GM18502 (cell line): ENCODE results near the gene KCNA5.

ENCODE experiments used
- ATAC-seq: cut with Tn5 transposase; IDR thresholded peaks from one replicate; pipeline ENCODE4 v1.9.1; 2021; ENCODE audit warnings: mild to moderate bottlenecking; ENCODE audit not compliant: unreplicated experiment, poor library complexity

KCNA5 gene

DNA sequence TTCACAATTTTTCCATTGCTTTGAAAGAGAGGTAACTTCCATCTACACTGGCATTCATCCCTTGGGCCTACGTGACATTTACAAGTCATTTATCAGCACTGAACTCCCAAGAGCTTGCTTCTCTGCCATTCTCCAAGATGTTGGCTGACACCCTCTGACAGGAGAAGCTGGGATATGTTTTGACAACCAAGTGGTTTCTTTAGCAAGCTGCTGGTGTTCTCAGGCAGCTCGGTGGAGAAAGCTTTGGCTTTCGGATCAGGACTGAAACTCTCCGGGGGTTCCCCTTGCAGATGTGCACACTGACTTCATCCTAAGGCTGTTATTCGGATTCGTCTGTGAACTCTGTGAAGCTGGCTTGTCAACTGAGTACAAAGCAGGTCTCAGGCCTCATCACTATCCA, 15.7 kb downstream of the KCNA5 start:
- peak; percentile 45 for ATAC-seq

DNA sequence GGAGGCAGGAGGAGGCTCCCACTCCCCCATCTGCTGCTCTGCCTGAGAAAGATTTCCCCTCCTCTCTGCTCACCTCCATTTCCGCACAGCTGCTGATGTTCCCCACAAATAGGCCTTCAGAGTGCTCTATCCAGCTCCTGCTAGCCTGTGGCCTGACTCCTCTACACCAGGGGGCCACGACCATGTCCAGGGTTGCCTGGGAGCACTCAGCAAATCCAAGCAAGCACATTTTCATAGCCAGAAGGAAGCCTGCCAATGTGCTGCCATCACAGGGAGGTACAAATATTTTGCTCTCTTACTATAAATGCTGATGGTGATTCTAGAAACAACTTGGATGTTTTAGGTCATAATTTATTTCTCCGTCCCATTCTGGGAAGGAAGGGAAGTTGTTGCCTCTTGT, 17.3 kb downstream of the KCNA5 start:
- no peak for ATAC-seq

DNA sequence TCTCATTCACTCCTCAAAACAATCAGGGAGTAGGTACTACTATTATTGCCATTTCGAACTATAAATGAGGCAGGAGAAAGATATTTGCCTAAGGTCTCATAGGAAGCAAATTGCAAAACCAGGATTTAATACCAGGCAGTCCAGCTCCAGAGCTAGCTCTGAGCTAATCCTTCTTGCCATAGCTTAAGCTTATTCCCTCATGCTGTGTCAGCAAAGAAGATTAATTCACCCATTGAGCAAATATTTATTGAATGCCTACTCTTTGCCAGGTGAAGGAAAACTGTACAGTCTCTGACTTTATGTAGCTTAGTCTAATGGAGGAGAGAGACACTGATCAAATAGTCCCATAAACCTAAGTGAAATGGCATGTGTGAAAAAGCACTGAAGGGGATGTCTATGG, 19.5 kb downstream of the KCNA5 start:
- no peak for ATAC-seq

DNA sequence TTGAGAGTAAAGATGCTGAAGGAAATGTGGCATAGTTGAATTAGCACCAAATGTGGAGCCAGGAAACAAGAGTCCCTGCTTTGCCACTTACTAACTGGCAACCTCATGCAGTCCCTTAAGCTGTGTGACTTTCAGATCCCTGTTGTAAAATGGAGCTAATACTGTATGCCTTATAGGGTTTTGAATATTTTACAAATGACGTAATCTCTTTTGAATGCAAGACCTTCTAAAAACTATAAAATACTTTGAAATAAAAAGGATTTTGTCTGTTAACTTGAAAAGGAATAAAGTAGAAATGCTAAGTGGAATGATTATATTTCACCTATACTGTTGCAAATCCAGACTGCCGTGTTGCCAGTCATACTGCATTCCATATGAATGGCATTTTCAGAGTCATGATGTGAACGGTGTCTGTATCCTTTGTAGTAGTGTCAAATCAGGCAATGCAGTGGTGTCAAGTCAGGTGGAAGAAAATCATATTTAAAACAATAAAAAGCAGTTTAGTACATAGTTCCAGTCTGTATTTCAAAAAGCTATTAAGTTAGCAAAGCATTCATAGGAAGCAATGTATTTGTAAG, 21.3 kb downstream of the KCNA5 start:
- ATAC-seq, result no peak

DNA sequence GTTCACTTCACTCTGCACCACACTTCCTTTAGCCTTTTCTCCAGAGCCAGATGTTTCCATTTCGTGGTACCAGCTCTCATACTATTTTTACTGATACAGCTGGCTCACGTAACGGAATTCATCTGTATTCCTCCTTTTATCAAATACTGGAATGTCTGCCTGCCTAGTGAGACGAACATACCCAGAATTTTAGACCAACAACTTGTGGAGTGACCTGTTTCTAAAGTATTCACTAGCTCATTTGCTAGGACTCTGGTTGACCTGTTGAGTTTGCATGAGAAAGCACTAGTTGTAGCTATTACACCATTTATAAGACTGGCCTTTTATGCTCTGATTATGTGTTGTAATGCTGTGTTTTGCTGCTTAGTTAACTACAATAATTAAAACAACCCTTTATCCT, 22.6 kb downstream of the KCNA5 start:
- no peak for ATAC-seq

DNA sequence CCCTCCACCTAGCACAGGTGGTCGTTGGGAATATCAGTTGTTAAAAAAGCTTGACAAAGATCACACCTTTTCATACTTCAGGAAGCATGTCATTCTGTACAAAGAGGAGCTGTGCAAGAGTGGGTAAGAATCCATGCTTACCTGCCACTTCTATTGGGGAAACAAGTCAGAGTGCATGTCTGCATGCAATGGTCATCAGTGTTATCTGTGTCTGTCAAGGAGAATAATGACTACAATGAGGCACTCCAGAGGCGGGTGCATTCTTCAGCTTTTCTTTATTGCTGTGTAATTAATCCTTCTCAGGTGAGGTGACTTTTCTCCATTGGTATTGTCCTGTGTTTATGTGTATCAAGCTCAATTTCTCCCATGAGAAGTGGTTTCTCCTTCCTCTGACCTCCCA, 24.4 kb downstream of the KCNA5 start:
- no peak for ATAC-seq

DNA sequence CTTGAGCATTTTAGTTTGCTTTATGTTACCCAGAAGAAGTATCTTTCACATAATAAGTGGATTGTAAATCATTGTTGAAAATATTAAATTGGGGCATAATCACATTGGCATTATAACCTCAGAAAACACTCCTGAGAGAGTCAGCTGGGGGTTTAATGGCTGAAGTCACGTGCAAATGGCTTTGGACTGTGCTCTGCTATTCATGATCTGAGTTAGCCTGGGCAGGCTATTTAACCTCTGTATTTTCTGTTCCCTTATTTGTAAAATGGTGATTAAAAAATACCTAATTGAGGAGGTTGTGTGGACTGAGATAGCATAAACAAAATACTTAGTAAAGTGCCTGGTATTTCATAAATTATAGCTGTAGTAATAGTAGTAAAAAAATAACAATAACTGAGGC, 24.9 kb downstream of the KCNA5 start:
- ATAC-seq, result no peak

DNA sequence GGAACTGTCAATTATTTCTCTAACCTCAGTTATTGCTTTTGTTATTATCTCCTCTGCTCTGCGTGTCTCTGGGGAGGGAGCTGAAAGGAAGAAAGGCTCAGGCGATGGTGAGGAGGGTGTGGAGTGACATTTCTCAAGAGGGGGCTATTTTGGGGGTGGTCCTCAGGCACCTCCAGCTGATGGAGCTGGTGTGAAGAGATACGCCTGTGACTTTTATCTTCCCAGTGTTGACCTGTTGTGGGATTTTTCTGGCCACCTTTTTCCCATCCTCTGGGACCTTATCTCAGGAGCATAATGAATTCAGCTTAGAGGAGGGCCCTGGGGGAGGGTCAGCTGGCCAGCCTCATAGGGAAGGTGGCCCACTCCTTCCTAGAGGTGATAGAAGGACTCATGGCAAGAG, 26.4 kb downstream of the KCNA5 start:
- no peak for ATAC-seq

DNA sequence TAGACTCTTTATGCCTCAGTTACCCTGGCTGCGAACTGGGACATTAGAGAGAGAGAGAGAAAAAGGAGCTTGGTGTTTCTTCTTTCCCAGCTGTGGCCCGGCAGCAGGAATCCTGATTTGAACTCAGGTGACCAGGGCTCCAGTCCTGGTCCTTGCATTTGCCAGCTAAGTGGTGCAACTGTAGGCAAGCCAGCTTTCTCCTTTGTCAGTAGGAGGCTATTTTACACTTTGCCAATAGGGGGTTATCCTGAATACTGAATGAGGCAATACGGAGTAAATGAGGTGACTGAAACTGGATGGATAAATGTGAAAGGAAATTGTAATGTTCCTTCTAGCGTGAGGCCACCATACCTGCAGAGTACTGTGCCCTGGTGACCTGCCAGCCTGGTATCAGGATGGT, 27.8 kb downstream of the KCNA5 start:
- no peak for ATAC-seq

DNA sequence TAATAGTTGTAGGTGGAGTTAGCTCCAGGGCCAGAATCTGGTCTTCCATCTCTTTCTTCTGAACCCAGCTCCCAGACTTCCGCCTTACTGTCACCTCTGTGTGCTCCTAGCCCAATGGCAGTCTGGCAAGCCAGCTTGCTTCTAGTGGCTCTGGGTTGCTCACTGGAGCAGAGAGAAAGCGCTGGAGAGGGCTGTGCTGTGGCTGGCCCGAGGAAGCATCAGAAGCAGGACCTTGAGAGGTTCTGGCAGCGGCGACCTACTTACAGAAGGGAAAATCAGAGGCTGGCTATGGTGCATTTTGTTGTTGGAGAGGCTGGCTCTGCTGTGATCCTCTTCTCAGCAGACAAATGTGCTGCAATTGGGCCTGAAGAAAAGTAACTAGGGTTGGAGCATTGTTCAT, 28.6 kb downstream of the KCNA5 start:
- no peak for ATAC-seq

DNA sequence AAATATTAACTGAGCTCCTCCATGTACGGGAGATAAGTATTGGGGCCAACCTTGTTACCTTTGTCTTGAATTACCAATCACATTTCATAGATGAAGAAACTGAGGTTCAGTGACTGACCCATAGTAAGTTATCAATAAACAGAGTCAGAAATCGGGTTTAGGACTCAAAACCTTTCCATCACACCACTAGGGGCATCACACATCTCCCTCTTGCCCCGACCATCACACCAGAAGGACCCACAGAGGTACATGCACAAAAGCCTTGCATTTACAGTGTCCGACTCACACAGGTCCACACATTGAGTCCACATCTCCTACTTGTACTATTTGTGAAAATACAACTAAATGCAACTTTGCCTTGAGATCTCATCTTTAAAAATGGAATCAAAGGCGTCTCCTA, 29.4 kb downstream of the KCNA5 start:
- no peak for ATAC-seq

DNA sequence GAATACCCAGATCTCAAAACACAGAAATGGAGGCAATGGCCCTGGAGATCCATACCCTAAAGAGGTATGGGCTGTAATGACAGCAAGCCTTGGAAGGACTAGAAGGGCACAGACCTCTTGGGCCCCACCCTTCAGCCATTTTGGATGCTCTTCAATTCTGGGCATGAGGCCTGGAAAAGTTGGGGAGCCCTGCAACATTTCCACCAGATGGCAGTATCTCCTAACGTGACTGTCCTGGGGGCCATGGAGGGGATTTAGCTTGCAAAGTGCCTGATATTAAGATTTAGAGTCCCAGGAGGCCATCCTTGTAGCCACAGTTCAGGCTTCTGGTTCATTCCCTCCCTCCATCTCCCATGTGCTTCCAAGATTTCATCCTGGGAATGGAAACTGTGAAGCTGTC, 30.2 kb downstream of the KCNA5 start:
- no peak for ATAC-seq

DNA sequence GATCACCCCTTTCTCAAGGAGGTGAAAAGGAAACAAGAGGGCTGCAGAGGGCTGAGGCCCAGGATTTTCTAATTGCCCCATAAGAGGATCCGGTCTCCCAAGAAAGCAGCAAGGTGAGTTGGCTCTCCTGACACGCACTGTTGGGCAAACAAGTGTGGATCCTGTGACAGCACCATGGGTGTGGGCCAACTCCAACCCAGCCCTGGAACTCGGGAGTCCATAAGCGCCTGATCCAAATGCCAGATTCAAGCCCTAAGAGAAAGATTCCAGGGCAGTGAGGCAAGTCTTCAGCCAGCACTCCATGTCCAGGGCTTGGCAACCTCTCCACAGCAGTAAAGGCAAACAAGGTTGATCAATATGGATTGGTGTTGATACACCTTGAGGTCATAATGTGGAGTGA, 33.1 kb downstream of the KCNA5 start:
- ATAC-seq, result no peak

DNA sequence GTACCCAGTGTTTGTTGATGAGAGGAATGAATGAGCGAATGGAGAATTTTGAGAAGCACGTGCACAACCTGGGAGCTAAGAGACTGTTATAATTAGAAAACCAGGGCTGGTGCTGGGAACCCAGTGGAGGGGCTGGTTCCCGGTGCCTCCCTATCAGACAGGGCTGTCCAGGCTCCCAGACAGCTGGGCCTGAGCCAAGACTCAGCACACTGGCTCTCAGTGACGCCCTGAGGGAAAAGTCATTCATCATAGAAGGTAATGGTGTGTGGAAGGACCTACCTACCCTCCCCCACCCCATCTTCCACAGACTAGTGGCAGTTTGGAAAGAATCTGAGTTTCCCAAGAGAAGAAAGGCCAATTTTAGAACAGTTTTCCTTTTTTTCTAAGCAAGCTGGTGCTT, 34.7 kb downstream of the KCNA5 start:
- no peak for ATAC-seq

DNA sequence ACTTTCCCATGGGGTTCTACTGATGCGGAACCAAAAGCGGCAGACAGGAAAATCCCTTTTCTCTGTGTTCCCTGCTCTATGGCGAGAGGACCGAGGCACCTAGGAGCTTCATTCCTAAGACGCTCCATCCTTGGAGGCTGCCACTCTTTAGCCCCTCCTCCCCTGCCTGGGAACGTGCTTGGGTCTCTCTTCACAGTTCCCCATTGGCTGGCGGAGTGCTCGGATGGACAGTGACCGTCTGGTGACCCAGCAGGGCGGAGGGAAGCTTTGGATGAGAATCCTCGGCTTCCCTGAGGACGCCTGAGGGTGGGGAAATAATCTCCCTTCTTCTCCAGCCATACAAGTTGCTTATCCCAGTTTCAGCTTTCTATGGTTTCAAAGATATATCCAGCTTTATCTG, 37.3 kb downstream of the KCNA5 start:
- ATAC-seq, result no peak

DNA sequence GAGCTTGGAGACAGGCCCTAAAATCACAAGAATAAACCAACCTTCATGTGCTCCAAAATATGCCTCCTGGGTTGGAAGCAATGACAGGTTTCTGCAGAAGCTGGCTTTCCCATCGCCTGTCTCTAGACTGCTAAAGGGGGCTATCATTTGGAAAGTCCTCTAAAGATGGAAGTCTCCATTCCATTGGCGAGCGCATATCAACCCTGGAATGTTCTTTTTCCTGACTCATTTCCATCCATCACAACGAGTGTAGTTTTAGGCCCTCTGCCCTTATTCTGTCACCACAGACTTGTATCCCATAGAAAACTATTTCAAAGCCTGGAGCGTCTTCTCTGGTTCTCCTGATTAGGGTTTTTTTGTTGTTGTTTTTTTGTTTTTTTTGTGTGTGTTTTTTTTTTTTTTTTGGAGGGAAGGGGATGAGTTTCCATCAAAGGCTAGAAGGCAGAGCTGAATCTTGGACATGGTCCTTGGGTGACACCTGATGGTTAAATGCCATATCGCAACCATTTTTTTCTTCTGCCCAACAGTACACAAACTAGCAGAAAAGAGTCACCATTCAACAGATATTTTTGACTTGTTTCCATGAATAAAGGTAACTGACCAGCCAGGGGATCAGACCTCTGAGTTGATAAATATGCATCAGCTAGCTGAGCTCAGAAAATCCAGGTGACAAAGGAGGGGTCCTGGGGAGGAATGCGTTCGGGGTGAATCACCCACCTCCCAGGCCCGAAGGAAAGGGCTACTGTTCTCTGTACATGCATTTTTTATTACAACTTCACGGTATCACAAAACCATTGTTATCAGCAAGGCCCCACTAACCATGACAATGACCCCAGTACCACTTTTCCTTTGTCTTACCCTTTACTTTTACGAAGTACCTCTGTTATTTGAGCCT, 40.5 kb downstream of the KCNA5 start:
- no peak for ATAC-seq

DNA sequence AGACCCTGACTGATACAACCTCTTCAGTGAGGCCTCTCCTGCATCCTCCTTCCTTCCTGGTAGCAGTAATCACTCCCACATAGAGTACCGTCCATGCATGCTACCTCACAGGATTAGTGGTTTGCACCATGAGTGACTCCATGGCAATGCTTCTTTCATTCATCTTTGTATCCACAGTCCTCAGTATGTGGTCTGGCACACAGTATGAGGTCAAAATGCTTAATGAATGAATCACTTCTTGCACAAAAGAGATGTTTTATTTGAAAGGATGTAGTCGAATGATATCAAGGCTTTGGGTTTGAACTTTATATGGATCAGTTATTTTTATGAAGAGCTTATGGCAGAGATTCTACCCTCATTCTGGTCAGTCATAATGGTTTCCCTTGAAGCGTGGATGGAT, 42.2 kb downstream of the KCNA5 start:
- no peak for ATAC-seq

DNA sequence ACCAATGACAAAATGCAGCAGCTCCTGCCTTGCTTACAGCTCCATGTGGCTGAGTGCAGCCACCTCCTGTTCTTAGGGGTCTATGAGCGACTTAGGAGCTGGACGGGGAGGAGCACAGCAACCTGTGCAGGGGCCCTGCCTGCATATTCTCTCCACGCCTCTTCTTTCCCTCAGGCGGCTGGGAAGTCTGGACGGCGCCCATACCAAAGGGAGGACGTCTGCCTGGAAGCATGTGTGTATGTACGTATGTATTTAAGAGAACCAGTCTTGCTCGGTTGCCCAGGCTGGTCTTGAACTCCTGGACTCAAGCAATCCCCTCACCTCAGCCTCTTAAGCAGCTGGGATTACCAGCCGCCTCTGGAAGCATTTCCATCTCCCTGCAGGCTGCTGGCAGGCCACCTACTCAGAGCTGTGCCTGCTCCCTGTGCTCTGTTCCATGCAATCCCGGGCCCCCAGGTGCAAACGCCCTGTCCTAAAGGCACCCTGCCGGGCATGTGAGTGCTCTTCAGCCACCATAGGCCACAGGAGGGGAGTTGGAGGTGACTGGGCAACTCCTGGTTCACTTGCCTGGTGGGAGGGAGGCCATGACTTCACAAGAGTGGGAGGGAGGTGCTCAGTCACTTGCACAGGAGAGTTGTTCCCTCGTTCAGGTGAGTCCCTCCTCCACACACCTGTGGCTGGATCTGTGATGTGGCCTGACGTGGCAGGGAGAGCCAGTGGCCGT, 44.3 kb downstream of the KCNA5 start:
- no peak for ATAC-seq

DNA sequence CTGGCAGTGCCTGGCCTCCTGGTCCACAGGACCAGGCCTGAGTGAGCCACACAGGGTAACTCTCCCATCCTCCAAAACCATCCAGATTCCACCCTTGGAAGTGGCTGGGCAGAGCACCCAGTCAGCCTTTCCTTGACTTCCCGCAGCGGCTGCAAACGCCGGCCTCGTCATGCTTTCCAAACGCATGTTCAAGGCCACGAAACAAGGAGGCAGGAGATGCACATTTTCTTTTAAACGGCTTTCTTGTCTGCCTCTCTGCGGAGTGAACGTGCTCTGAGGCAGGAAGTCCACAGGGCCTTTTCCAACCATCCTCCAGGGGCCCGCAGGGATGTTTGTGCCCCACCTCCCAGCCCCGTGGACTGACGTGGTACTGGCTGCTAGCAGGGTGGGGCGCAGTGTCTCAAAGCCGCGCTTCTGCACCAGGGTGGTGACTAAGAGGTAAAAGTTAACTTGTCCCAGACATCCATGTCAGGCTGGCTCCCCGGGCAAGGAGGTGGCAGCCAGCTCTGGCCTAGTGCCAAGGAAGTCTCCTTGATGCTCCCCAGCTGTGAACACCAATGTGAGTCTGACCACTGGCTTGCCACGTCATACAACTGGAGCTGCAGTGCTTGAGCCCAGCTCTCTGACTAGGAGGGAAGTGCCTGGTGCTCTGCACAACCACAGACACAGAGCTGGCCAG, 45.0 kb downstream of the KCNA5 start:
- no peak for ATAC-seq

DNA sequence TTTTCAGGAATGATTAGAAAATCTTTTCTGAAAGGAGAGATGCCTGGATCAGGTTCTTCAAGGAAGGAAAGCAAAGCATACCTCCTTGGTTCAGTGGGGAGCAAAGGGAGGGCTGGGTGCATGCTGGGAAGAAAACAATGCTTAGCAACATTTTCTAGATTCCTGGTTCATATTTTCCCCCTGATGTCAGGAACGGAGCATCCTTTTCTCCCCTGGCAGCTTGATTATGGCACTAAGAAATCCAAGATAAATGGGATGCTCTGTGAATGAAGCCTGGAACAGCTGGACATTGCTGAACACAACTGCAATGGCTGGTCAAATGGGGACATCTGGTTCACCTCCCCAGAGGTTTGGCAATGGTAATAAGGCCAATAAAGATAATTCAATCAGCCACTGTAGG, 50.9 kb downstream of the KCNA5 start:
- ATAC-seq, result no peak

DNA sequence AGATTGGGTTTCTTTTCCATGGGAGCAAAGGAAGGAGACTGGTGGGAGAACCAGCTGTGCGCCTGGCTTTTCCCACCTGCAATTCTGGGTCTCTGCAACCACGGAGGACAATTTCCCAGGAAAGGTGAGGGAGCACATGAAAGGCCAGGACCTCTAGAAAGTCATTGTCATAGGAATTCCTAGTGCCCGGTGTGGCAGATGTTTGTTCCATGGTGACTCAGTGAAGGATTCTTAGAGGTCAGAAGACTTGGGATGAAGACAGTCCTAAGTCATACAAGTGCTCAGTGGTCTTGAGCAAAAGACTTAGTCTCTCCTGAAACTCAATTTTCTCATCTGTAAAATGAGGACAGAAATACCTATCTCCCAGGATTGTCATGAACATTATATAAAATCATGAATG, 51.3 kb downstream of the KCNA5 start:
- no peak for ATAC-seq
